GM15510 (cell line): ENCODE results near the gene DNAJB2.

Source experiments
- POLR2A ChIP-seq: IDR thresholded peaks from 3 replicates; pipeline ENCODE4 v1.6.1; 2011; ENCODE audit warnings: borderline replicate concordance; ENCODE audit not compliant: insufficient read length; ENCODE audit errors: extremely low read depth

DNAJB2 gene

GRCh38 chr2:219287580-219288265 lies 8.6 kb downstream of the DNAJB2 start:
- TF ChIP-seq POLR2A, result no peak

- no peak for TF ChIP-seq POLR2A
Measured at GRCh38 chr2:219289195-219289536, 10.0 kb downstream of the DNAJB2 start.

- TF ChIP-seq POLR2A, result no peak
Measured at GRCh38 chr2:219289537-219290361, 10.6 kb downstream of the DNAJB2 start.

- no peak for TF ChIP-seq POLR2A
Measured at GRCh38 chr2:219290381-219291171, 11.4 kb downstream of the DNAJB2 start.

- no peak for TF ChIP-seq POLR2A
Measured at GRCh38 chr2:219291394-219291793, 12.2 kb downstream of the DNAJB2 start.

GRCh38 chr2:219291910-219292490 lies 12.8 kb downstream of the DNAJB2 start:
- TF ChIP-seq POLR2A, result no peak

- no peak for TF ChIP-seq POLR2A
Measured at GRCh38 chr2:219292616-219293015, 13.4 kb downstream of the DNAJB2 start.

- no peak for TF ChIP-seq POLR2A
Measured at GRCh38 chr2:219293736-219294231, 14.6 kb downstream of the DNAJB2 start.

- TF ChIP-seq POLR2A, result peak; percentile 65
Measured at GRCh38 chr2:219294356-219295351, 15.5 kb downstream of the DNAJB2 start.

GRCh38 chr2:219296142-219296541 lies 17.0 kb downstream of the DNAJB2 start:
- TF ChIP-seq POLR2A, result no peak

- no peak for TF ChIP-seq POLR2A
Measured at GRCh38 chr2:219296631-219297391, 17.6 kb downstream of the DNAJB2 start.

- no peak for TF ChIP-seq POLR2A
Measured at GRCh38 chr2:219297766-219298456, 18.7 kb downstream of the DNAJB2 start.

- no peak for TF ChIP-seq POLR2A
Measured at GRCh38 chr2:219298759-219299371, 19.7 kb downstream of the DNAJB2 start.

- TF ChIP-seq POLR2A, result no peak
Measured at GRCh38 chr2:219299372-219299760, 20.2 kb downstream of the DNAJB2 start.
